GM19452 (cell line): Measurements from ENCODE around the gene ACER2.
A peak's percentile ranks its signal among the peaks of the same experiment; 100 is the strongest.

ENCODE experiments used
- ATAC-seq: cut with Tn5 transposase; IDR thresholded peaks from one replicate; pipeline ENCODE4 v1.9.1; 2021; ENCODE audit not compliant: unreplicated experiment

ACER2 gene

DNA sequence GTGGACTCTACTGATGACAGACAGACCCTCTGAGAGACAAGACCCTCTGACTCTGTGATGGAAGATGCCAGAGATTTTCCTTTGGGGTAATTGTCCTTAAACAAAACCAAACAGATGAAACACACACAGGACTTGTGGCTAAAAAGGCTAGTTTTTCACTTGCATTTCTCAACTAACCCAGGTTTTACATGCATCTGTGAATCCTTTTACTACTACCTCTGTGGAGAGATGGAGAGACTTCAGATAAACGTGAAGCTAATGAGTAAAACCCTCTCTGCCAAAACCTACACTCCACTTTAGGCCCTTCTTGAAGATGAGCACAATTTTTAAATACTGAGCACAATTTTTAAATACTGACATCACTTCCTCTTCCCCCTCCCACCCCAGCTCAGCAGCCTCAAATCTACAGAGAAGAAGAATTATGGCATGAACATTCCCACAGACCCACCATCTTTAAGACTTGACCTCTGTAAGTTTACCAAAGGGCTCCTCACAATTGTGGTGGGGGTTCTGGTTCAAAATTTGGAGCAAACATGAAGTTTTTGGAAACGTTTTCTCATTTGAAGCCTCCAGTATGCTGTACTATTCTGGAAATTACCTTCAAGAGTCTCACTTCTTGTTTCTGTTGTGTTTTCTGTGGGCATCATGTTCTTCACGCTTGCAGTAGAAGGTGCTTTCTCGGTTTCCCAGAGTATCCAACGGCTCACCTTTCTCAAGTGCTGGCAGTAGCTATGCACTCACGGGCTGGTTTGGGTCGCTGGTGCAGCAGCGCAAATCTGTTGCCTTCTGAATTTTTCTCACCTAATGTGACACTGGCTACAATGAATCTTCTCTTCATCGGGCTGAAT lies 42.7 kb downstream of the ACER2 start:
- ATAC-seq: peak; percentile 88

DNA sequence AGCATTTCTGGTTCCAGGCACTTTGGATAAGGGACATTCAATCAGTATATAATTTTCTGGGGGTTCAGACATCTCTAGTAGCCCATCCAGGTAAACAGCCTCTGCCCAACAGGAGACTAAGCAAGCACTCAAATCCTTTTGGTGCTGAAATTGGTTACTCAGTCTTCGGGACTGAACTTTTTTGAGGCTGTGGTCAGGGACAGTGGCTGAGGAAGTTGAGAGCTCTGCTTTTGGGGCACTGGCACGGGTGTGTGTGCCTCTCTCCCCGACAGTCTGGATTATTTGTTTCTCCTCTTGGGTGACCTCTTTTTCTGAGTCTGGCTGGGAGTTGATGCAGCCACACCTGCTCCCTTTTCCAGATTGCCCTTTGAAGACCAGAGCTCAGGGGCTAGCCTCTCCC lies 47.6 kb downstream of the ACER2 start:
- ATAC-seq: no peak

DNA sequence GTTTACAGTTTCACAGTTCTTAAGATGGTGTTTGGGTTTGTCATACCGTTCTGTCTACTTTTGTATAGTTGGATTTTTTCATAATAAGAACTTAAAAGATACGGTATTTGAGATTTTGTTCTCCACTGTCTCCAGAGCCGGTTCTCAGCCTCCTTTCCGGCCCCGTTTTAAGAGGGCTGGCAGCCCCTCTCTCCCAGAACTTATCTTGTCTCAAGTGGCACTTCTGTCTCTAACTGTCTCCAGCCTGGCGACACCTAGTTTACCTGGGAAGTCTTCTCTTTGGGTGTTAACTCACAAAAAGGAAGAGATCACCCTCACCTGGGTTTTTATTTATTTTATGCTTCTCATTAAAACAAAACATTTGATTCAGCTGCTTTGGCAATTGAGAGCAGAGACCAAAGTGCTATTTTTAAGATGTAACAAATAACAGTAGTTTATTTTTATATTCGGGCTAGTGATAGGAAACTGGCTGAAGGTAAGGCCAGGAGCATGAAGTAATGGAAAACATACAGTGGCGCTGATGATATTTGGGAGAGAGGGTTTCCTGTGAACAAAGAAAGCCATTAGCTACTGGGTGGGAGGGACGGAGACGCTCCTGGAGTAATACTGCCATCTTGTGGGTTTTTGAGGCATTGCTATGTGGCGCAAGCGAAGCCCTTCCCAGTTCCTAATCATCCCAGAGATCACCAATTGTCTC lies 48.3 kb downstream of the ACER2 start:
- peak; percentile 85 for ATAC-seq

GRCh38 chr9:19457693-19458009 lies 48.8 kb downstream of the ACER2 start:
- peak; percentile 14 for ATAC-seq

- no peak for ATAC-seq
These were observed 51.4 kb downstream of the ACER2 start for GRCh38 chr9:19460243-19460642.

DNA sequence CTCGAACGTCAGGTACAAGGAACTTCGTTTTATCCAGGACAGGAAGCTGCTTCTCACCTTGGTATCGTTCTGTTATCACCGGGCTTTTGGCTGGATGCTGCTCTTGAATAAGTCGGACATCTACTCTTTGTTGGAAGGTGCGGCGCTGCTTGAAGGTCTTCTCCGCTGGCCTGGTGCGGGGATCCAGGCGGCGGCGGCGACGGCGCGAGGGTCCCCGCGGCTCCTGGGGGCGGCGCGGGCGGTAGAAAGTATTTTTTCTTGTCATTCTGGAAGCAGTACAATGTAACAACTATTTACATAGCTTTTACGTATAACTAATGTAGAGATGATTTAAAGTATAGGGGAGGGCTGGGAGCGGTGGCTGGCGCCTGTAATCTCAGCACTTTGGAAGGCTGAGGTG lies 52.3 kb downstream of the ACER2 start:
- no peak for ATAC-seq

- ATAC-seq: peak; percentile 5
These were observed 55.4 kb downstream of the ACER2 start for GRCh38 chr9:19464061-19464763.

GRCh38 chr9:19464764-19465585 lies 56.2 kb downstream of the ACER2 start:
- ATAC-seq: peak; percentile 96

GRCh38 chr9:19465586-19466279 lies 56.9 kb downstream of the ACER2 start:
- ATAC-seq: no peak

GRCh38 chr9:19466280-19466639 lies 57.5 kb downstream of the ACER2 start:
- no peak for ATAC-seq

- ATAC-seq: no peak
These were observed 60.5 kb downstream of the ACER2 start for GRCh38 chr9:19469271-19469670.

DNA sequence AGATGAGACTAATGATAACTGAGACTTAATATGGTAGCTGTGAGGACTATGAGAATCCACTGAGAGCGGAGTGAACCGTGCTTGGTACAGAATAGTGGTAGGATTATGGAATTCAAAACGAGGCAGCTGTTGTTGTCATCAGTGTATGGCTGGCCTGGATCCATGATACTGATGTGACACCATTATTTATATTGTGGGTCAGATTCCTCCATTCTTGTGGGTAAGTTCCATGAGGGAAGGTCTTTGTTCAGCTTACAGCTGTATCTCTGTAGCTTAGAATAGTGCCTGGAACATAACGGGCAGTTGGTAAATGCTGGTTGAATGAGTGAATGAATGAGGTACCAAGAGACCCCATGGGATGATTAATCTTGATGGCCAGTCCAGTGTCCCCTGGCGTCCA lies 61.8 kb downstream of the ACER2 start:
- ATAC-seq: no peak

GRCh38 chr9:19470981-19471650 lies 62.3 kb downstream of the ACER2 start:
- ATAC-seq: no peak

GRCh38 chr9:19471737-19472648 lies 63.2 kb downstream of the ACER2 start:
- ATAC-seq: peak; percentile 72

DNA sequence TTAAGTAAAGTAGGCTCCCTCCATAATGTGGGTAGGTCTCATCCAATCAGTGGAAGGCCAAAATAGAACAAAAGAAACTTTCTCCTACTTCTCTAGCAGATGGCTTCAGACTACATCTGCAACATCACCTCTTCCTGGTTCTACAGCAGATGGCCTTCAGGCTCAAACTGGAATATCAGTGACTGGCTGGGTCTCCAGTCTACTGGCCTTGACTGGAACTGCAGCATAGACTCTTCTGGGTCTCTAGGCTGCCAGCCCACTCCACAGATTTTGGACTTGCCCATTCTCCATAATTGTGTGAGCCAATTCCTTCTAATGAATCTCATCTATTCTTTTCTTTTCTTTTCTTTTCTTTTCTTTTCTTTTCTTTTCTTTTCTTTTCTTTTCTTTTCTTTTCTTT lies 64.8 kb downstream of the ACER2 start:
- ATAC-seq: no peak

DNA sequence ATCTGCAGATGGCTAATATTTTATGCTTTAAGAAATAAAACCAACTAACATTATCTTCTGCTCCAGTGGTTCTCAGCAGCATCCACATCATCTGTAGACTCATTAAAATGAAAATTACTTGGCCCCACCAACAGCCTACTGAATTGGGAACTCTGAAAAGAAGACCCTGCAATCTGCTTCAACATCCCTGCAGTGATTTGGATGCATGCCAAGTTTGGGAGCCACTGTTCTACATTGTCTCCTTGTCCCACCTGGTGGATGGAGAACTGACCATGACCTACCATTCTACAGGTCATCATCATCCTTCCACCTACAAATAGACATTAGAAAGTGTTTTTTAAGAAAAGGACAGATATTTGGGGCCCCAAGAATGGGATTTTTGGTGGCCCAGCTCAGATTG lies 71.1 kb downstream of the ACER2 start:
- no peak for ATAC-seq

- ATAC-seq: no peak
These were observed 71.5 kb downstream of the ACER2 start for GRCh38 chr9:19480345-19480744.

DNA sequence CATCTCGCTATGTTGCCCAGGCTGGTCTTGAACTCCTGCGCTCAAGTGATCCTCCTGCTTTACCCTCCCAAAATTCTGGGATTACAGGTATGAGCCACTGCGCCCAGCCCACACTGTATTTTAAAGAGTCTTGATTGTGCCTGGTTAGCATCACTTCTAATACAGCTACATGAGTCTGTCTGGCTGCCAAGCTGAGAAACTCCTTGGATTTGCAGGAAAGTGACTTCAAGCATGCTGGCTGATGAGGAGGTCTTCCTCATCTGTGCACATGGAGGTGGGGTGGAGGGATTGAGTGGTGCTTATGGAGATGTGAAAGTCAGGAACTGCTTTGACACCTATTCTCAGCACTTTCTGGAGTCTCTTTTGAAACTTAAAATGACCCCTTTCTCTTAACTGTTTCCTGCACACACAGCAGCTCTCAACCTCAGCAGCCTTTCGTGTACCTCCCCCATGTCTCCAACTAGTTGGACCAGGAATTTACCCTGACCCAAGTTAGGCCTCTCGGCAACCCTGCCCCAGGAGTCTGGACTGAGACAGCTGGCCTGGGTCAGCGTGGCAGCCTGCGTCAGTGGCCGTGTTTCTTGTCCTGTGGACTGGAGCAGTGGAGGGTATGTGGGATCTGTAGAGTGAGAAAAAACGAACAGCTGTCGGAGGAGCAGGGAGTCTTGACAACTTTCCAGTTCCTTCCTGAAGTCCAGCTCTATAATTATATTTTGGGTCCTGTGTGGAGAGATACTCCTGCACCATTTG lies 72.5 kb downstream of the ACER2 start:
- ATAC-seq: no peak
